Adrenal gland (tissue), 5 donors: ENCODE measurements around the gene TMA7B.

Experiments used
- CTCF ChIP-seq, 6 experiments: fragments of 450-650 bp in 4 of 6; fragments of 200-600 bp in 2 of 6; sonication (generic) in 1 of 6; IDR thresholded peaks; 1 replicate in 5 of 6; 2 replicates in 1 of 6; pipeline versions ENCODE4 v1.5.1 to v1.8.0; 2016 to 2021; ENCODE audit warnings: antibody characterized with exemption in 6 of 6, mild to moderate bottlenecking in 2 of 6, moderate library complexity in 1 of 6
- POLR2A ChIP-seq, 2 donors: fragments of 450-650 bp; IDR thresholded peaks; one replicate each; pipeline ENCODE4 v1.6.1; 2017; ENCODE audit warnings: antibody characterized with exemption in 2 of 2, mild to moderate bottlenecking in 2 of 2, moderate library complexity in 1 of 2
- donor health status: DM: no; HTN: no; CAD: no.

- TF ChIP-seq CTCF (IDR thresholded peaks at IDR 0.05) (no peak), POLR2A (IDR thresholded peaks at IDR 0.05) (no peak)
Measured at GRCh38 chr22:39983346-39983745, 23.1 kb downstream of the TMA7B start.
